Epidermal melanocyte (primary cell): Measurements from ENCODE around the gene MYCT1.

Experiments used
- DNase-seq: peaks from one replicate; pipeline ENCODE4 v3.0.0; 2011; ENCODE audit warnings: low spot score; ENCODE audit not compliant: insufficient read length

Gene MYCT1

GRCh38 chr6:152721956-152722355 is 24.3 kb downstream of the MYCT1 start:
- DNase-seq: no peak

- DNase-seq: no peak
Measured at GRCh38 chr6:152723398-152723797, 25.7 kb downstream of the MYCT1 start.

- no peak for DNase-seq
Measured at GRCh38 chr6:152726313-152726712, 28.6 kb downstream of the MYCT1 start.

GRCh38 chr6:152727507-152727906 is 29.8 kb downstream of the MYCT1 start:
- DNase-seq: no peak

DNA sequence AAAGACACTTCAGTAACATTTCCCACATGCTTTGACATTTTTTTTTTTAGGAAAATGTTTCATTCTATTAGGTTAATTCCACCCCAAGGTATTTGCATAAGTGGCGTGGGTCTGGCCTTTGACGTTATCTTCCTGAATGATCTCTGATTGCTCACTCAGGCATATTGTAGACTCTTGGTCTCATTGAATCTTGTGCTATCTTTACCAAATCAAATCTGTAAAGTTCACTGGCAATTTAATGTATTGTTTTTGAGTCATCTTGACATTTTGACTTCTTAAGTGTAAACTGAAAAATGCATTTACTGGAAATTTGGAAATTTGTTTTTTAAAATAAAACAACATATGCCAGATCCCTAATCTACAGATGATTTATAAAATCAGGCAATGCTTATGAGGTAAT is 36.9 kb downstream of the MYCT1 start:
- DNase-seq: no peak

- DNase-seq: no peak
Measured at GRCh38 chr6:152736687-152737273, 39.1 kb downstream of the MYCT1 start.

- DNase-seq: no peak
Measured at GRCh38 chr6:152745509-152746171, 47.9 kb downstream of the MYCT1 start.

GRCh38 chr6:152746172-152746553 is 48.5 kb downstream of the MYCT1 start:
- DNase-seq: no peak

GRCh38 chr6:152748843-152749242 is 51.1 kb downstream of the MYCT1 start:
- no peak for DNase-seq

DNA sequence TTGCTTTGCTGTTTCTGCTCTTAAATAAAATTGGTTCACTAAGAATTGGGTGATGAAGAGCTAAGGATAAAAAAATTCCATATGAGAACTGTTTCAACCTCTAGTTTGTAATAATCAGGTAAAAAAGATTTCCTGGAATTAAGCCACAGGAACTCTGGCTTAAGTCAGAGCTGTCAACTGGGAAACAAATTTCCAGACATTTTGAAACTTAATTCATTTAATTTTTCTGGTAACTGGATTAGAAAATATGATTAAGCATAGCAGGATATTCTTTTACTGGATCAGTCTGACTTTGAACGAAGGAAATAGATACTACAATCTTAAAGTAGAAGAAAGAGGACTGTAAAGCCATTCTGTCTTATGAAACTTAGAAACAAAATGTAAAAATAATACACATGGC is 51.6 kb downstream of the MYCT1 start:
- no peak for DNase-seq

DNA sequence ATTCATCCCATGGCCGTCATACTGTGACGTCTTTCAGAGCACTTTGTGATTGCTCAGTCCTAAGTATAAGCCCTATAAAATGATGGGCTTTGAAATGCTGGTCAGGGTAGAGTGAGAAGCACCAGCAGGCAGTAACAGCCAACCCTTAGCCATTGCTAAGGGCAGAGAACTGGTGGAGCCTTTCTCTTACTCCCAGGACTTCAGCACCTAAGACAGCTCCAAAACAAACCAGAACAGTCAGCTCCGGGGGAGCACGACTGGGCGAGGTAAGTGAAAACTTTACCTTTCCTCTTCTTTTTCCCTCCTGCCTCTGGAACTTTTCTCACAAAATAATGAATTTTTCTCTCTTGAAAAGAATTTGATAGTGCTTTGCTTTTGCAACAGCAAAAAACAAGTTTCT is 53.0 kb downstream of the MYCT1 start, which contains the start of gene VIP:
Gene VIP (plus strand): TSS at position 104 of the 400 bp plus-strand sequence. CDS start 1,381 bp downstream, outside the sequence.
- DNase-seq: no peak

DNA sequence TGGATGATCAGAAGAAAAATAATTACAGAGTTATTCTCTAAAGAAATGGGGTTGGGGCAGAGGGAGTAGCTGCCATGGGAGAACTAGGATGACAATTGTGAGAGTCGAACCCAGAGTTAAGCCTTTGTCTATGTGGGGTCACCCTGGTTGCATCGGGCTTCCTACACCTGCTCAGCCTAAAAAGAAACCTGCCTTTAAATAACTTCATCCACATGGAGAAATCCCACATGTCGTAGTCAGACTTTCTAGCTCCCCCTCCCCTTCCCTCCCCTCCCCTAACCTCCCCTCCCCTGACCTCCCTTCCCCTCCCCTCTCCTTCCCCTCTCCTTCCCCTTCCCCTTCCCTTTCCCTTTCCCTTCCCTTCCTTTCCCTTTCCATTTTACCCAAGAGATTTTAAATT is 67.6 kb downstream of the MYCT1 start:
- no peak for DNase-seq

DNA sequence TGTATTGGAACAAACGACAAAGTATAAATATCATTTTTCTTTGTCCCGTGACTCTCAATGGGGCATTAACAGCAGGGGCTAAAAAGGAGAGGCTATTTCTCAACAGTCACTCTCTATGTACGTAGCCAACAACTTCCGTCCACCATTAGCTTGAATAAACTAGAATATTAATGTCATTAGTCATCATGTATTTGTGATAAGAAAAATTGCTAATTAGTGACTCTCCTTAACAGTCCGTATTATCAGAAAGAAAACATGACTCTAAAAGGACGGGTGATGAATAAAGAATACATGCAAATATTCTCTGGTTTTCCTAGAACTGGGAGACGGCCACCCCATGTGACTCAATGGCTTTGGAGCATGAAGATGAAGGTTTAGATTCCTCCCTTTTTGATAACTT is 71.5 kb downstream of the MYCT1 start:
- DNase-seq: no peak

DNA sequence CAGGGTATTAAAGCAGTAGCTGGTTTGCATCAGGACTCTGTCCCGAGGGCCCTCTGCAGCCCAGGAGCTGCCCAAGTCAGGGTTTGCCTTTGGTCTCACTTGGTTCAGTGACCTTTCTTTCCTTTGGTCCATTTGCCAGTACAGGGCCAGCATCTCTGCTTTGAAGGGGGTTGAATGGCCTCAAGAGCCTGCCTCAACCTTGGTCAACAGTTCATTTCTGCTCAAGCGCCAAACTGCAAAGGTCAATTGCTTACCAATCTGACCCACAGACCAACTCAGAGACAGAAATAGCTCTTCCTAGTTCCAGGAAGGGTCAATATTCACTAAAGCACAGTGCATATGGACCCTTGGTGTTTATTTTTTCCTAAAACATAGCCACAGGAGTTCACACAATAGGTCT is 72.3 kb downstream of the MYCT1 start:
- no peak for DNase-seq

GRCh38 chr6:152771061-152771687 is 73.5 kb downstream of the MYCT1 start:
- no peak for DNase-seq
